GM12865 (cell line): Measurements from ENCODE around the gene OSER1.

Experiments used
- DNase-seq: peaks from one replicate; pipeline ENCODE4 v3.0.0; 2010; ENCODE audit warnings: low read depth
- H3K4me3 ChIP-seq: 2 replicates; pipeline ENCODE4 v1.5.1; 2011; ENCODE audit warnings: mild to moderate bottlenecking, low read depth, low read length, control low read depth
- CTCF ChIP-seq: IDR thresholded peaks from 2 replicates; pipeline ENCODE4 v1.5.1; 2011; ENCODE audit warnings: low read length, control low read depth, low read depth, inconsistent platforms; ENCODE audit not compliant: insufficient read depth; ENCODE audit errors: missing control alignments

OSER1 gene

DNA sequence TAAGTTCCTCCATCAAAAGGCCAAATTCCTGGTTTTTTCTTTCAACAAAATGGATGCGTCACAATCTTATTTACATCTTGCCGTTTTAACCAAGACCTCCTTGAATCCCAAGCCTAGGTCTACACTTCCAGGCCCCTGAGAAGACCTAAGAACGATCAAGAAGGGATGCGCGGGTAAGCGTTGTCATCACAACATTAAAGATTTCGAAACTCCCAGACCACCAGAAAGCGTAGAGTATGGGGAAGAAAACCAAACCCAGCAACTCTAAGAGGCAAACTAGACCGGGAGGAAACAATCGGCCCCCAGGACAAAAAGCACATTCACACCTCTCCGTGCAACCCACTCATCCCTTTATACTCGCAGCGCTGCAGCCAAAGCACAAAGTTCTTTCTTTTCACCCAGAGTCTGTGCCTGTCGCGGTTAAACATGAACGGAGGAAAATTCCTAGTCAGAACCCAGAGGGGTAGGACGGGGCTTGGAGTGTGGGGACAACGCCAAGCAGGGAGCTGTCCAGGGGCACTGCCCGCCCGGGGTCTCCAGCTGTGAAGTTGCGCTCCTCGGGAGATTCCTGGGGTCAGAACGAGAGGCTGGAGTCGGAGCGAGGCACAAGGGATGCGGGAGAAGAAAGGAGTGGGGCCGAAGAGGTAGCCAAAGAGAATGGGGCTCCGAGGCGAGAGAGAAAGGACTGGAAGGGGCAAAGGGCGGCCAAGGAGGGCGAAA is 725 bp downstream of the OSER1 start:
- H3K4me3 ChIP-seq: peak overlapping the region; percentile 73
- TF ChIP-seq CTCF: no peak
- DNase-seq: peak; percentile 17

DNA sequence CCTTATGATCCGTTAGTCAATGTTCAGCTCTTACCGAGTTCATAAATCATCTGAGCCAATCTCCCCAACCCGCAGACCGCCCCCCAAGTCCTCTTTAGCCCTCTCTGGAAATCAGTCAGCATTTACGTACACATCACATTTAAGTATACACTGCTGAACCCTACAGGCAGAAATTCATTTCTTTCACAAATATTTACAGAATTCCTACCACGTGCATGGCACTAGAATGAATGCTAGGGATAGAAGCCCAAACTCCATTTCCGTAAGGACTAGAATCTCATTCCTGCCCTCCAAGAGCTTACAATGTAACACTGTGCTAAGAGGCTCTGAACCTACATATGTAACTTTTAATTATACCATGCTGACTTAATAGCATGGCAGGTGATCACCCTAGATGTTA is 1.8 kb downstream of the OSER1 start:
- TF ChIP-seq CTCF: no peak
- DNase-seq: peak; percentile 38
- peak overlapping the region; percentile 73 for H3K4me3 ChIP-seq

DNA sequence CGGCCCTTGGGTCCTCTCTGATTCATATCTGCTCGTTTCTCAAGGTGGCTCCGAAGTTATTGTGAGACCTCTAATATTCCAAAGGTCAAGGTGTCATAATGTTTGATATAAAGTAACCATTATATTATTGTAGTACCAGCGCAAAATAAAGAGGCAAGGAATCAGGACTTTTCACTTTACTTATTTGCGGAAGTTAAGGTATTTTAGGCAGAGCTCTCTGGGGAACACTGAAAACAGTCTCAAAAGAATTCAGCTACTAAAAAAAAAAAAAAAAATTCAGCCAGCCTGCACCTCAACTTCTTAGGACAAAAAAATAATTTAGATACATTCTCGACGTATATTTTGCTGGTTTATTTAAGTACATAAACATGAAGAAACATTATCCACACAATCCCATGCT is 2.4 kb downstream of the OSER1 start:
- DNase-seq: no peak
- no peak for TF ChIP-seq CTCF
- H3K4me3 ChIP-seq: peak overlapping the region; percentile 73

- H3K4me3 ChIP-seq: no peak overlapping the region
- TF ChIP-seq CTCF: no peak
- DNase-seq: peak; percentile 20
These were observed 3.3 kb downstream of the OSER1 start for GRCh38 chr20:44207126-44207723.

DNA sequence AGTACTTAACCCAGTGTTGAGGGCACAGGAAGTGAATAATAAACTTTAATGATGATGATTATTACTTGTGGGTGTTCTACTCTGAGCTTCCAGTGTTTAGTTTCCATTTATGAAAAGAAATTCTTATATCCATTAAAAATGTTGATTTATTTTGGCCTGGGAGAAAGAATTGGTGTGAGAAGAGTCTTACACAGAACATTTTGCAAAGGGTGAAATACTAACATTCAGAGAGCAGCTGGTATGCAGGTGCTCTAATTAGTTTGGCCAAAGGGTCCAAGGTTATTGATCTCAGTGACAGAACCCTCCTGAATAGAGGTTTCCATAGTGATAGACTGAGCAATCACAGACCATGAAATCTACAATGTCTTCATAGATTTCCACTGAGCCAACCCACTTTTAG is 4.4 kb downstream of the OSER1 start:
- no peak for TF ChIP-seq CTCF
- no peak overlapping the region for H3K4me3 ChIP-seq
- DNase-seq: no peak

DNA sequence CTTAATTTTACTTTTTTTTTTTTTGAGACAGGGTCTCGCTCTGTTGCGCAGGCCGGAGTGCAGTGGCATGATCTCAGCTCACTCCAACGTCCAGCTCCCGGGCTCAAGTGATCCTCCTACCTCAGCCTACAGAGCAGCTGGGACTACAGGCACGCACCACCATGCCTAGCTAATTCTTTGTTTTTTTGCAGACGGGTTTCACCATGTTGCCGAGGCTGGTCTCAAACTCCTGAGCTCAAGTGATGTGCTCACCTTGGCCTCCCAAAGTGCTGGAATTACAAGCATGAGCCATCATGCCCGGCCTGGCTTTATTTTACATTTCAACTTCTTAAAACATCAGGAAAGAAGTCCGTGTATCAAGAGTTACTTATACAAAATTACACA is 5.7 kb downstream of the OSER1 start:
- no peak for DNase-seq
- TF ChIP-seq CTCF: no peak
- H3K4me3 ChIP-seq: no peak overlapping the region
